Right lobe of liver (tissue), 6 donors: Measurements from ENCODE around the gene SAMD5. TPM values are rescaled to one million over a fixed set of nuclear protein-coding genes. Genes with fewer than 3 reads are reported as not detected.
A peak's percentile ranks its signal among the peaks of the same experiment; 100 is the strongest.

ENCODE experiments used
- ATAC-seq, 4 donors: fragments of 200-7000 bp; cut with Tn5 transposase; one replicate each; pipeline ENCODE4 v1.9.1; 2020; ENCODE audit warnings: mild to moderate bottlenecking in 4 of 4, moderate library complexity in 4 of 4
- DNase-seq, 3 donors: peaks; one replicate each; pipeline ENCODE4 v3.0.0-alpha.2; 2020
- H3K27ac ChIP-seq, 3 donors: fragments of 200-600 bp; one replicate each; pipeline ENCODE4 v1.8.0; 2022
- H3K27me3 ChIP-seq, 2 donors: fragments of 200-600 bp; one replicate each; pipeline ENCODE4 v1.8.0; 2022
- H3K36me3 ChIP-seq, 4 donors: fragments of 200-600 bp; sonication (generic) in 1 of 4; one replicate each; pipeline versions ENCODE4 v1.5.1 to v1.8.0; 2017 to 2022; ENCODE audit warnings: control low read depth in 1 of 4
- H3K4me1 ChIP-seq, 4 donors: fragments of 200-600 bp; sonication (generic) in 1 of 4; one replicate each; pipeline versions ENCODE4 v1.5.1 to v1.8.0; 2017 to 2022; ENCODE audit warnings: control low read depth in 1 of 4
- H3K4me3 ChIP-seq, 3 donors: fragments of 200-600 bp; one replicate each; pipeline ENCODE4 v1.8.0; 2022
- H3K9me3 ChIP-seq, 4 donors: fragments of 200-600 bp; sonication (generic) in 1 of 4; one replicate each; pipeline versions ENCODE4 v1.5.1 to v1.8.0; 2017 to 2022; ENCODE audit warnings: control low read depth in 1 of 4
- CTCF ChIP-seq, 4 donors: fragments of 200-600 bp in 3 of 4; fragments of 450-650 bp in 1 of 4; IDR thresholded peaks; one replicate each; pipeline versions ENCODE4 v1.5.1 to v1.8.0; 2016 to 2022; ENCODE audit warnings: antibody characterized with exemption in 4 of 4, mild to moderate bottlenecking in 2 of 4
- POLR2A ChIP-seq: fragments of 450-650 bp; IDR thresholded peaks from one replicate; pipeline ENCODE4 v1.6.1; 2017; ENCODE audit warnings: antibody characterized with exemption, mild to moderate bottlenecking
- WGBS: methylation state at CpG from one replicate; pipeline ENCODE4 v1.1.6; 2018; ENCODE audit warnings: low coverage, low lambda C conversion rate; ENCODE audit not compliant: insufficient coverage; ENCODE audit errors: missing lambda C conversion rate; 5-methylcytosine and 5-hydroxymethylcytosine counted together
- intact Hi-C, 2 donors: fragments of 100-400 bp; cut with DNase I; formaldehyde crosslinking; loops; one replicate each; pipeline versions ENCODE4 v1.11.2 to v1.14.1; 2022
- total RNA-seq, 6 experiments: library from RNA; depleted of rRNA in 2 of 6; stranded (reverse); fragments of >200 nt in 2 of 6; fragmentation: NEBNext Ultra II Directional in 3 of 6; extraction: Animal tissue kit (Norgen Biotek cat#: 25700) in 3 of 6; gene quantifications; one replicate each; pipeline versions ENCODE4 v1.1.0 to v1.2.4, GENCODE V29; 2016 to 2023
- donor health status: DM: no; HTN: yes; CAD: no.
- donor health status: DM: no; HTN: no; CAD: no.
- donor health status: DM: no; HTN: no; CAD: no.
- donor health status: DM: no; HTN: yes; CAD: no.
- donor health status: DM: no; HTN: yes; CAD: no.

The SAMD5 gene
- total RNA-seq, 6 experiments from 2014 or later = 9.5 to 17.6 (median 11.5) TPM

- DNase-seq (no peak), ATAC-seq (no peak)
- intact Hi-C loops = no loop called here
- Histone ChIP-seq H3K9me3 (no peaks in the 10 kb centered on the region), H3K27ac (no peak overlapping the region), H3K4me3 (no peak overlapping the region), H3K36me3 (no peaks in the 10 kb centered on the region), H3K4me1 (peaks cover 0 to 14% (median 3%) of the 10 kb centered on the region in 4 donors), H3K27me3 (no peaks in the 10 kb centered on the region)
- 75% methylated on average over 2 of the region's 2 CpGs for WGBS
- TF ChIP-seq CTCF (IDR thresholded peaks at IDR 0.05) (no peak), POLR2A (no peak)
Measured at GRCh38 chr6:147515327-147515726, 6.8 kb downstream of the SAMD5 start.

- ATAC-seq (no peak), DNase-seq (no peak)
- TF ChIP-seq CTCF (IDR thresholded peaks at IDR 0.05) (no peak), POLR2A (no peak)
- peaks cover 0 to 4% (median 0%) of the 10 kb centered on the region in 4 donors for H3K9me3 ChIP-seq
- WGBS = 78% methylated on average over 1 of the region's 1 CpG
- no peak overlapping the region for H3K4me3 ChIP-seq
- H3K36me3 ChIP-seq = no peaks in the 10 kb centered on the region
- intact Hi-C loops = no loop called here
- no peak overlapping the region for H3K27ac ChIP-seq
- H3K4me1 ChIP-seq = peaks cover 0 to 13% (median under 1%) of the 10 kb centered on the region in 4 donors
- no peaks in the 10 kb centered on the region for H3K27me3 ChIP-seq
Measured at GRCh38 chr6:147522597-147522996, 14.1 kb downstream of the SAMD5 start.

- peaks cover 0 to 2% (median 0%) of the 10 kb centered on the region in 4 donors for H3K36me3 ChIP-seq
- H3K27ac ChIP-seq = no peak overlapping the region
- H3K4me1 ChIP-seq = peaks cover 0 to 27% (median 5%) of the 10 kb centered on the region in 4 donors
- no peak for TF ChIP-seq POLR2A
- TF ChIP-seq CTCF (IDR thresholded peaks at IDR 0.05) = no peak
- H3K9me3 ChIP-seq = peaks cover 0 to 4% (median 0%) of the 10 kb centered on the region in 4 donors
- H3K27me3 ChIP-seq = peaks cover 0 to 3% of the 10 kb centered on the region in 2 donors
- ATAC-seq = no peak
- DNase-seq = no peak
- H3K4me3 ChIP-seq = no peak overlapping the region
- WGBS = 87% methylated on average over 4 of the region's 5 CpGs
- intact Hi-C loops = no loop called here
Measured at GRCh38 chr6:147525519-147526209, 17.2 kb downstream of the SAMD5 start.

DNA sequence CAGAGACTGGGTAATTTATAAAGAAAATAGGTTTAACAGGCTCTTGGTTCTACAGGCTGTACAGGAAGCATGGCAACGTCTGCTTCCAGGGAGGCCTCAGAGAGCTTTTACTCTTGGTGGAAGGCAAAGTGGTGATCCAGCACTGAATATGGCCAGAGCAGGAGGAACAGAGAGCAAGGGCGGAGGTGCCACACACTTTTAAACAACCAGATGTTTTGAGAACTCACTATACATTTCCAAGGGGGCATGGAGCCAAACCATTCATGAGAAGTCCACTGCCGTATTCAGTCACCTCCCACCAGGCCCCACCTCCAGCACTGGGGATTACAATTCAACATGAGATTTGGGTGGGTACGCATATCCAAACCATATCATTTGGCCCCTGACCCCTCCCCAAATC lies 18.7 kb downstream of the SAMD5 start:
- Histone ChIP-seq H3K36me3 (peaks cover 0 to 2% (median 0%) of the 10 kb centered on the region in 4 donors), H3K27ac (peak overlapping the region in 1 of 3 donors; percentile 26), H3K9me3 (no peaks in the 10 kb centered on the region), H3K4me1 (peaks cover 0 to 39% (median 10%) of the 10 kb centered on the region in 4 donors), H3K27me3 (peaks cover 0 to 3% of the 10 kb centered on the region in 2 donors), H3K4me3 (no peak overlapping the region)
- no peak for DNase-seq
- ATAC-seq = no peak
- intact Hi-C loops = no loop called here
- no peak for TF ChIP-seq POLR2A
- no peak for TF ChIP-seq CTCF (IDR thresholded peaks at IDR 0.05)
- 85% methylated on average over 2 of the region's 4 CpGs for WGBS
